Subcutaneous adipose tissue (tissue), 4 donors: ENCODE measurements around the gene HGFAC. TPM values are rescaled to one million over a fixed set of nuclear protein-coding genes. Genes with fewer than 3 reads are reported as not detected.

ENCODE experiments used
- total RNA-seq, 4 donors: library from RNA; depleted of rRNA; stranded (reverse); fragments of >200 nt; gene quantifications; one replicate each; pipeline ENCODE4 v1.1.0, GENCODE V29; 2016
- TF ChIP-seq, protein P1 (sequence below): fragments of 450-650 bp; IDR thresholded peaks from one replicate; pipeline ENCODE4 v1.5.1; 2016; ENCODE audit warnings: low read depth, mild to moderate bottlenecking, control low read depth, antibody characterized with exemption, moderate library complexity

Gene HGFAC
- total RNA-seq, 4 donors from 2014 or later: not detected

DNA sequence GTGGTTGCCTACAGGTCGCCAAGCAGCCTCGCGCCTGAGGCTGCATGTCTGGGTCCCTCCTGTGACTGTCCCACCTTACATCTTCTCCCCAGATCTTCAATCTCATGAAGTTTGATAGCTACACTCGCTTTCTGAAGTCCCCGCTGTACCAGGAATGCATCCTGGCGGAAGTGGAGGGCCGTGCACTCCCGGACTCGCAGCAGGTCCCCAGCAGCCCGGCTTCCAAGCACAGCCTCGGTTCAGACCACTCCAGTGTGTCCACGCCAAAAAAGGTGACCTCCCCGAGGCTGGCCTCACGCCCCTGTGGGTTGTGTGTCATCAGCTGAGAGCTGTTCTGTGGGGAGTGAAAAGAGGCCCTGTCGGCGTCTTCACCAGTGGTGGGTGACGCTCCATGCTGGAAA lies 24.9 kb upstream of the HGFAC start:
- TF ChIP-seq, protein P1, sequence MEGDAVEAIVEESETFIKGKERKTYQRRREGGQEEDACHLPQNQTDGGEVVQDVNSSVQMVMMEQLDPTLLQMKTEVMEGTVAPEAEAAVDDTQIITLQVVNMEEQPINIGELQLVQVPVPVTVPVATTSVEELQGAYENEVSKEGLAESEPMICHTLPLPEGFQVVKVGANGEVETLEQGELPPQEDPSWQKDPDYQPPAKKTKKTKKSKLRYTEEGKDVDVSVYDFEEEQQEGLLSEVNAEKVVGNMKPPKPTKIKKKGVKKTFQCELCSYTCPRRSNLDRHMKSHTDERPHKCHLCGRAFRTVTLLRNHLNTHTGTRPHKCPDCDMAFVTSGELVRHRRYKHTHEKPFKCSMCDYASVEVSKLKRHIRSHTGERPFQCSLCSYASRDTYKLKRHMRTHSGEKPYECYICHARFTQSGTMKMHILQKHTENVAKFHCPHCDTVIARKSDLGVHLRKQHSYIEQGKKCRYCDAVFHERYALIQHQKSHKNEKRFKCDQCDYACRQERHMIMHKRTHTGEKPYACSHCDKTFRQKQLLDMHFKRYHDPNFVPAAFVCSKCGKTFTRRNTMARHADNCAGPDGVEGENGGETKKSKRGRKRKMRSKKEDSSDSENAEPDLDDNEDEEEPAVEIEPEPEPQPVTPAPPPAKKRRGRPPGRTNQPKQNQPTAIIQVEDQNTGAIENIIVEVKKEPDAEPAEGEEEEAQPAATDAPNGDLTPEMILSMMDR: no peak

DNA sequence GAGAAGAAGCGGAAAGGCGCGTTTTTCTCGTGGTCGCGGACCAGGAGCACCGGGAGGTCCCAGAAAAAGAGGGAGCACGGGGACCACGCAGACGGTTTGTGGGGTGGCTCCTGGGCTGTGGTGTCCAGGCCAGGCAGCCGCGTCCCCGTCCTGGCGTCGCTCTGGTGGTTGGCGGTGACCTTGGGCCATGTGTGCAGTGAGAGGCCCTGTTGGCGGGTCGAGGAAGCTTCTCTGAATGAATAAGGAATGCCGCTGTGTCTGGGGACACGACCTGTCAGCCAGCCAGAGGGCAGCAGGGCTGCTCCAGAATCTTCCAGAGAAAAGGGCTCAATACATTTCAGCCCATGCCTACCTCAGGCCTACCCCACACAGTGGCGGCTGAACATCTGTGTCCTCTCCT lies 24.3 kb upstream of the HGFAC start:
- TF ChIP-seq, protein P1: no peak

DNA sequence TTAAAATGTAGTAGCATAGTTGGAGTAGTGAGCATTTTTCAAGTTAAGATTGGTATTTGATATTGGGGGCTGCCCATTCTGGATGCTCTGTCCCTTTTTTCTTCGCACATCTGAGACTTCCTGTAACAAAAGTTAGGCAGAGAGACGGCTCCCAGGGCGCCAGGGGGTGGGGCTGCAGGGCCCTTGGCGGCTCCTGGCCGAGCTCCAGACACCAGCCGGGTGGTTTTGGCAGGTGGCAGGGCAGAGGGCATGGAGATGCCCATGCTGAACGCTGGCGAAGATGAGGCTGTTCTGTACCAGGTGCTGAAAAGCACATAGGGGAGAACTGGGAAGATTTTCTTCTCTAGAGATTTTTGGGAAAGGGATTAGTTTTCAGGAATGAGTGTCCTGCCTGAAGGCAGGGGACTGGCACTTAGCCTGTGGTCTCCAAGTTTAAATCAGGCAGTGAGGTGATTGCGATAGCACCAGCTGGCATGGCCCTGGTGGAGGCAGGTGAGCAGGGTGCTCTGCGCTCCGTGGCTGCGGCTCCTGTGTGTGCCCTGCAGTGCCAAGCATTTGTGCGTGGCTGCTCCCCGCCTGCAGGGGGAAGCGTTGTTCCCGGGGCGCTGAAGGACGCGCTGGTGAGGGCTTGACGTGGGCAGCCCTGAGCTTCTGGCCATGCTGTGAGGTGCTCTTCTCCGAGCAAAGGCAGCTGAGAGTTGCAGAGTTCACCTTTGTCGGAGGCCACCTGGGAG lies 23.6 kb upstream of the HGFAC start:
- TF ChIP-seq, protein P1: no peak

DNA sequence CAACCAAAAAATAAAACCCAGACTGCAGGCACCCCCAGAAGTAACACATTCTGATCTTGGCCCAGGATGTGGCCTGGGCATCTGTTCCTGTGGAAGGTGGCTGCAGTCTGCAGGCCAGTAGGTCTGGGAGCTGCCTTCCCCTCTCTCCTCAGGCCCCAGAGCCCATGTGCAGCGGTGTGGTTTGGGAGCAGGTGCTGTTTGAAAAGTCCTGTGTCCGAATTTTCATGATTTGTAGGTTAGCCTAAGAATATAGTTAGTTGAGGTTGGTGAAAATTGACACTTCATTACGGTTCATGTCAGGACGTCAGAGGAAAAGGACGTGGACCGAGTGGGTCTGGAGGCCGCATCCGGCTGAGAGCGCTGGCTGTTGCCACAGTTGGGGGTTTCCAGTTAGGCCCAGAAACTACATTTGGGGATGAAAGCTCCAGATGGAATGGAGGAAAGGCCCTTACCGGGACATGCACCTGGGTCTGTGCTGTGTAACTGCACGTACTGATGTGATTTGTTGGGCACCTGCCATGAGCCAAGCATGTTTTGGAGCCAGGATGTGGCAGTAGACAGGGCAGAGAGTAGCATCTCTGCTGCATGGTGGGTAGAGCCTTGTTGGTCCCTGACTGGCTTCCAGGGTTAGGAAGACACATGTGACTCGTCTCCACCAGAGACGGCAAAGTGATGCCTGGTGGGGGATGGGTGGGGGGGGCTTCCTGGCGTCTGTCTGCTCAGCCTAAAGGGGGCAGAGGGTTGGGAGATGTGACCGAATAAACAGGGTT lies 21.7 kb upstream of the HGFAC start:
- TF ChIP-seq, protein P1: no peak

DNA sequence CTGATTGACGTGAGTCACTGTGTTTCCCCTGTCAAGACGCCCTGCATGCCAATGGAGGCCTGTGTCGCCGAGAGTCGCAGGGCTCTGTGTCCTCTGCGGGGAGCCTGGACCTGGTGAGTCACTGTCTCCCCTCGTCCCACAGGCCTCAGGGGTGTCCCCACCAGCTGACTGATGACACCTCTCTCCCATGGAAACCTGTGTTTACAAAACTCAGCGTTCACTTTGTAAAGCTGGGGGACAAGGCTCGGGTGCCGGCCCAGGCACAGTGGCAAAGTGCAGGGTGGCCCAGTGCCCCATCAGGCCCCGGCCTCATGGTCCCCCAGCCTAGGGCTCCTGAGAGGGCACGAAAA lies 21.2 kb upstream of the HGFAC start:
- TF ChIP-seq, protein P1: no peak

DNA sequence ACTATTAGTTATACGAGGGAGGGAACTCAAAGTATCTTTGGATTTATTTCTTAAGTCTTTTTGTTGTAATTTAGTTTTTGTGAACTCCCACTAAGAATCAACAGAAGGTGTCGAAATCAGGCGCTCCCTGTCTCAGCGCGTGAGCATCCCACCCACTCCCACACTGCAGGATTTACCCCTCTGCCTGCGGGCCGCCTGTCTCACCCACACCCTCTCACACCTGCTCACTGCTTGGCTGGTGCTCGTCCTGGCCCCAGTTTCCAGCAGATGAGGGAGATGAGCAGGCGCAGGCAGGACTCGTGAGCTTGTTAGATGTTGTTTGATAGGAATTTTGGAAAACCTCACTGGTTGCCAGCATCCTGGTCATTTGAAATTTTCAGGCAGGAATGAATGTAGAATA lies 20.8 kb upstream of the HGFAC start:
- TF ChIP-seq, protein P1: no peak

DNA sequence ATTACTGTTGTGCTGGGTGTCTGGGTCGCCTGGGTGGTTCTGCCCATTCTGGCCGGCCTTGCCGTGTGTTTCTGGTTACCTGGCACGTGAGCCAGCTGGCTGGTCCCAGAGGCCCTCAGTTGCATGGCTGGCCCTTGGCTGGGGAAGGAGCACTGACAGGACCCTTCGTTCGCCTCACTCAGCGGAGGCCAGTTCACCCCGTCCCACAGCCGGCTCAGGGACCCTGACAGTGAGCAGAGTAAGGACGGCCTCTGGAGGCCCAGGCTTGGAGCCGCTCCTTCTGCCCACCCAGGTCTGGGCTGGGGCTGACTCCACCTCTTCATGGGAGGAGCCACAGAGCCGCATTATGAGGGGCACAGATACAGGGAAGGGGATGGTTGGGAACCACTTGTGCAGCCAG lies 20.3 kb upstream of the HGFAC start:
- TF ChIP-seq, protein P1: no peak
